Stimulated activated naive B cell treated with anti-CD40 and anti-IgM and Interleukin-4, amounts not matched to agents 10 μg/mL and 1 μg/mL and 100 μg/mL, for 72 hours (primary cell): ENCODE results near the gene ARHGAP30.
"Not testable (repeated sequence)": the region's sequence is repeated elsewhere in the genome, so short reads cannot be mapped to it uniquely, and the experiment has no call there.

Experiments used
- ATAC-seq, 2 donors: fragments of 150-1000 bp; cut with Tn5 transposase; replicated peaks; 2 replicates each; pipeline ENCODE4 v1.10.0; 2021; ENCODE audit warnings: moderate library complexity in 1 of 2
- DNase-seq: peaks from one replicate; pipeline ENCODE4 v3.0.0; 2021
- H3K27ac Mint-ChIP-seq: one replicate; pipeline ENCODE4 v1.8.0; 2022; ENCODE audit warnings: mild to moderate bottlenecking, mixed read lengths
- H3K27me3 Mint-ChIP-seq, 2 donors: one replicate each; pipeline ENCODE4 v1.8.0; 2022; ENCODE audit warnings: mixed read lengths in 2 of 2
- H3K36me3 Mint-ChIP-seq, 2 donors: one replicate each; pipeline ENCODE4 v1.8.0; 2022; ENCODE audit warnings: mixed read lengths in 2 of 2, mild to moderate bottlenecking in 1 of 2
- H3K4me1 Mint-ChIP-seq, 2 donors: one replicate each; pipeline ENCODE4 v1.8.0; 2022; ENCODE audit warnings: mixed read lengths in 2 of 2, mild to moderate bottlenecking in 1 of 2
- H3K4me3 Mint-ChIP-seq, 2 donors: one replicate each; pipeline ENCODE4 v1.8.0; 2022; ENCODE audit warnings: mild to moderate bottlenecking in 2 of 2, mixed read lengths in 2 of 2, moderate library complexity in 1 of 2
- H3K9me3 Mint-ChIP-seq, 2 donors: one replicate each; pipeline ENCODE4 v1.8.0; 2022; ENCODE audit warnings: mixed read lengths in 2 of 2, mild to moderate bottlenecking in 1 of 2

Gene ARHGAP30

GRCh38 chr1:161068306-161069234 lies 1.1 kb downstream of the ARHGAP30 start:
- Mint-ChIP-seq H3K36me3 (peaks cover 36 to 44% of the 10 kb centered on the region in 2 donors), H3K4me3 (peak overlapping the region; percentile 90 to 97), H3K9me3 (no peaks in the 10 kb centered on the region), H3K4me1 (peaks cover 37 to 71% of the 10 kb centered on the region in 2 donors), H3K27me3 (no peaks in the 10 kb centered on the region), H3K27ac (peak overlapping the region; percentile 94)
- DNase-seq (peak; percentile 78), ATAC-seq (peak; percentile 70 to 71)

DNA sequence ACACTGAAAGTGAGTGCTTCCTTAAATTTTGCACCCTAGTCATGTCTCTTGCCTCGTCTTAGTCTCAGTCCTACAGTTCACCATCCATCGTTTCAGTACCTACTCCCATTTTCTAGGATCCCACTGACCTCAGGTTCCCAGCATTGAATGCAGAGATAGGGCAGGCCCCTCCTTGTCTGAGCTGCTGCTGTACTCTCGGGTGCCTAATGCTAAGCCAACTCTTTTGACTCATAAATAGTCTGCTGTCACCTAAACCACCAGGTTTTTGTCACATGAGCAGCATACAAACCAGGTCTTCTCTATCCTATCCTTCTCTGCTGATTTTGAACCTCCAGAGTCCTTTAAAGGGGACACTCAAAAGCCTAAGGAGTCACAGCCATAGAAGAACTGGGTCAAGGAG lies 3.0 kb downstream of the ARHGAP30 start:
- DNase-seq (no peak), ATAC-seq (no peak)
- no peaks in the 10 kb centered on the region for H3K27me3 Mint-ChIP-seq
- H3K4me1 Mint-ChIP-seq = peaks cover 39 to 83% of the 10 kb centered on the region in 2 donors
- peak overlapping the region; percentile 90 to 97 for H3K4me3 Mint-ChIP-seq
- H3K9me3 Mint-ChIP-seq = no peaks in the 10 kb centered on the region
- peaks cover 47 to 57% of the 10 kb centered on the region in 2 donors for H3K36me3 Mint-ChIP-seq
- H3K27ac Mint-ChIP-seq = peak overlapping the region; percentile 87

GRCh38 chr1:161065681-161066080 lies 4.0 kb downstream of the ARHGAP30 start:
- not testable (repeated sequence) for ATAC-seq, DNase-seq, H3K27me3 Mint-ChIP-seq, H3K4me3 Mint-ChIP-seq, H3K9me3 Mint-ChIP-seq, H3K27ac Mint-ChIP-seq
- Mint-ChIP-seq H3K36me3 (peaks cover 51 to 60% of the 10 kb centered on the region in 2 donors), H3K4me1 (peaks cover 36 to 80% of the 10 kb centered on the region in 2 donors)

- peaks cover 44 to 87% of the 10 kb centered on the region in 2 donors for H3K4me1 Mint-ChIP-seq
- not testable (repeated sequence) for ATAC-seq
Observed at GRCh38 chr1:161063936-161064335, 5.8 kb downstream of the ARHGAP30 start.

DNA sequence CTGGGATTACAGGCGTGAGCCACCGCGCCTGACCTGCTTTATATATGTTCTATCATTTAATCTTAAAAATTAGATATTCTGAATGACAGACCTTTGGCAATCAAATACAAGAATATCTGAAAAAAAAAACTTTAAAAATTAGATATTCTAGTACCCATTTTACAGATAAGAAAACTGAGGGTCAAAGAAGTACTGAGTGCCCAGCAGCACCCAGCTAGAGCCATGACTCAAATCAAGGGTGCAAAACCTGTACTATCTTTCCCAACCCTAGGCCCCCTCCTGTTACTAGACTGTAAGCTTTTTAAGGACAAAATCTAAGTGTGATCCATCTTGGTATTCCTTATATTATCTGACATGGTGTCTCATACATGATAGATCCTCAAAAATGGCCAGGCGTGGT lies 8.3 kb downstream of the ARHGAP30 start:
- H3K36me3 Mint-ChIP-seq = peaks cover 46 to 55% of the 10 kb centered on the region in 2 donors
- no peak overlapping the region for H3K4me3 Mint-ChIP-seq
- no peak overlapping the region for H3K27ac Mint-ChIP-seq
- DNase-seq (no peak), ATAC-seq (no peak)
- H3K27me3 Mint-ChIP-seq = no peaks in the 10 kb centered on the region
- H3K9me3 Mint-ChIP-seq = no peaks in the 10 kb centered on the region
- H3K4me1 Mint-ChIP-seq = peaks cover 29 to 69% of the 10 kb centered on the region in 2 donors

More at GRCh38 chr1:161063936-161064335, 5.8 kb downstream of the ARHGAP30 start:
- H3K9me3 Mint-ChIP-seq, H3K27me3 Mint-ChIP-seq, H3K4me3 Mint-ChIP-seq, DNase-seq: not testable (repeated sequence)
- peak overlapping the region; percentile 52 for H3K27ac Mint-ChIP-seq
- peaks cover 55 to 69% of the 10 kb centered on the region in 2 donors for H3K36me3 Mint-ChIP-seq

DNA sequence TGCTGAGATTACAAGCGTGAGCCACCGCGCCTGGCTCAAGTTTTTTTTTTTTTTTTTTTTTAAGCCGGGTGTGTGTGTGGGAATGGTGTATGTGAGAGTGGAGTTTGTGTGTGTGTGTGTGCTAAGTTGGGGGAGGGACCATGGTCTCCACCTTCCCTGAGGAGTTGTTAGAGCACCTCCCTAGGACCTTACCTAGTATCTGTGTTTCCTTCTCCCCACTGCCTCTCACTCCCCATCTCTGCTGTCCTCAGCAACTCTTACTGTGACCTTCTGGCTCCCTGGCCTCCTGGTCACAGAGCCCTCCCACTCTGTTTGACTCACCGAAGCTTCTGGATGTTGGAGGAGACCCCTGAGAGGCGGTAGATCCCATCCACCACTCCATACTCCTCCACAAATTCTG lies 10.4 kb downstream of the ARHGAP30 start:
- no peak for DNase-seq
- no peaks in the 10 kb centered on the region for H3K9me3 Mint-ChIP-seq
- H3K4me1 Mint-ChIP-seq = peaks cover 23 to 52% of the 10 kb centered on the region in 2 donors
- peak overlapping the region; percentile 88 for H3K27ac Mint-ChIP-seq
- ATAC-seq = no peak
- H3K36me3 Mint-ChIP-seq = peaks cover 45 to 53% of the 10 kb centered on the region in 2 donors
- no peaks in the 10 kb centered on the region for H3K27me3 Mint-ChIP-seq
- no peak overlapping the region for H3K4me3 Mint-ChIP-seq

DNA sequence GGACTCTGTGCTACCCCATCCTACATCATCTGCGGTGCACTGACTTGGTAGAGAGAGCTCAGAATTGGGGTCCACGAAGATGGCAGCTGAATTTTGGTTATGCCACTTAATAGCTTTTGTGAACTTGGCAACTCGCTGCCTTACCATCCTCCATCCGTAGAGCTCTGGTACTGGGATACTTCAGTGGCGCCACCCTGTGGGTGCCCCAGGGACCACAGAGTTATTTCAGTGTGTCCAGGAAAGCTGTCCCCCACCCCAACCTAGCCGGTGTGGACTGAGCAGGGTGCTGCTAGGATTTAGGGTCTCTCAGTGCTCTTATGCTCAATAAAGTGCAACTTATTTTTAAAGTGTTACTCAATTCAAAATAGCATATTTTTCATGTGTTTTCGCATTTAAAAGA lies 14.9 kb downstream of the ARHGAP30 start:
- DNase-seq (no peak), ATAC-seq (no peak)
- Mint-ChIP-seq H3K27ac (no peak overlapping the region), H3K9me3 (no peaks in the 10 kb centered on the region), H3K36me3 (peaks cover 50 to 58% of the 10 kb centered on the region in 2 donors), H3K4me1 (peaks cover 15 to 17% of the 10 kb centered on the region in 2 donors), H3K4me3 (no peak overlapping the region), H3K27me3 (no peaks in the 10 kb centered on the region)

DNA sequence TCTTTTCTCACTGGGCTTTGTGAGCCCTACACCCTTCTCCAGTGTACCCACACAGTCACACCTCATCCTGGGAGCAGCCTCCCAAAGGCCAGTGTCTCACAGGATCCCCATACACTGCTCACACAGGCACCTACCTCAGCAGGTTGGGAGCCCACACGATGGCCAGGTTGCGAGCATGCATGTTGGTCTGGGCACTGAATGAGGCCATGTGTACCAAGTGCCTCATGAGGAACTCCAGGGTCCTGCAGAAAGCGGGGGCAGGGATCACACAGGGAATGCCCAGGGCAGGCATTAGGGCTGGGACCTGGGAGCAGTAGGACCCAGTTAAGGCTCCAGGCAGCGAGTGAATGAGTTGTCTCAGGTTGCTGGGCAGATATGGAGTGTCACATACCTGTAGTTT lies 15.5 kb downstream of the ARHGAP30 start:
- ATAC-seq (no peak), DNase-seq (no peak)
- Mint-ChIP-seq H3K4me1 (peaks cover 14% of the 10 kb centered on the region in 2 donors), H3K4me3 (no peak overlapping the region), H3K36me3 (peaks cover 51 to 58% of the 10 kb centered on the region in 2 donors), H3K27ac (peak overlapping the region; percentile 51), H3K27me3 (no peaks in the 10 kb centered on the region), H3K9me3 (no peaks in the 10 kb centered on the region)

DNA sequence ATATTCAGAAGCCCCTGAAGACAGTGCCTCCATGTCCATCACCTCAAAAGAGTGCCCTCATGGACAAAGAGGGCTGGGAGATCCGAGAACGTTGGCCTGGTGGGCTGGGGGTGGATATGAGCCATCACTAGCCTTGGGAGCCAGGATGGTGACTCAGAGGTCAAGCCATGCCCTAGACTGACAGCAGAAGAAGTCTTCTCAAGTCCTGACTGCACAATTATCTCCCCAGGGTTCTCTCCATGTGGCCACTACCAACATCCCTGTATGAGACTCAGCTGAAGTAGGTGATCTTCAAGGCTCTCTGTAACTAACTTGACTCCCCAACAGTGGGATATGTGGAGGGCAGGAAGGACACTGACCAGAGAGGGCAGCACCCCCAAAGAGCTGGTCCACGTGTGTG lies 16.8 kb downstream of the ARHGAP30 start:
- Mint-ChIP-seq H3K27ac (no peak overlapping the region), H3K4me3 (no peak overlapping the region), H3K36me3 (peaks cover 58 to 66% of the 10 kb centered on the region in 2 donors), H3K9me3 (no peaks in the 10 kb centered on the region), H3K27me3 (no peaks in the 10 kb centered on the region), H3K4me1 (peaks cover 23 to 27% of the 10 kb centered on the region in 2 donors)
- ATAC-seq (no peak), DNase-seq (no peak)

GRCh38 chr1:161051219-161051618 lies 18.5 kb downstream of the ARHGAP30 start:
- no peaks in the 10 kb centered on the region for H3K27me3 Mint-ChIP-seq
- no peak overlapping the region for H3K4me3 Mint-ChIP-seq
- no peak for DNase-seq
- H3K36me3 Mint-ChIP-seq = peaks cover 49 to 68% of the 10 kb centered on the region in 2 donors
- no peaks in the 10 kb centered on the region for H3K9me3 Mint-ChIP-seq
- no peak overlapping the region for H3K27ac Mint-ChIP-seq
- peaks cover 36 to 39% of the 10 kb centered on the region in 2 donors for H3K4me1 Mint-ChIP-seq
- no peak for ATAC-seq

GRCh38 chr1:161048949-161049722 lies 20.6 kb downstream of the ARHGAP30 start:
- peaks cover 39 to 41% of the 10 kb centered on the region in 2 donors for H3K4me1 Mint-ChIP-seq
- DNase-seq (no peak), ATAC-seq (no peak)
- H3K4me3 Mint-ChIP-seq = peak overlapping the region in 1 of 2 donors; percentile 14
- no peaks in the 10 kb centered on the region for H3K9me3 Mint-ChIP-seq
- peak overlapping the region; percentile 100 for H3K27ac Mint-ChIP-seq
- H3K36me3 Mint-ChIP-seq = peaks cover 44 to 70% of the 10 kb centered on the region in 2 donors
- no peaks in the 10 kb centered on the region for H3K27me3 Mint-ChIP-seq

- Mint-ChIP-seq H3K27ac (peak overlapping the region; percentile 100), H3K4me1 (peaks cover 35 to 44% of the 10 kb centered on the region in 2 donors), H3K4me3 (peak overlapping the region; percentile 1 to 15), H3K27me3 (no peaks in the 10 kb centered on the region), H3K36me3 (peaks cover 36 to 64% of the 10 kb centered on the region in 2 donors), H3K9me3 (no peaks in the 10 kb centered on the region)
- no peak for ATAC-seq
- DNase-seq = no peak
Observed at GRCh38 chr1:161047436-161048420, 22.0 kb downstream of the ARHGAP30 start.

- H3K27ac Mint-ChIP-seq = peak overlapping the region; percentile 100
- no peaks in the 10 kb centered on the region for H3K9me3 Mint-ChIP-seq
- H3K27me3 Mint-ChIP-seq = no peaks in the 10 kb centered on the region
- H3K36me3 Mint-ChIP-seq = peaks cover 34 to 65% of the 10 kb centered on the region in 2 donors
- H3K4me3 Mint-ChIP-seq = peak overlapping the region; percentile 91 to 97
- peaks cover 41 to 54% of the 10 kb centered on the region in 2 donors for H3K4me1 Mint-ChIP-seq
- ATAC-seq (peak; percentile 53), DNase-seq (peak; percentile 17)
Observed at GRCh38 chr1:161046605-161047228, 23.0 kb downstream of the ARHGAP30 start.
